Testis (tissue), 3 donors: ENCODE results near the gene PIGM. TPM values are rescaled to one million over a fixed set of nuclear protein-coding genes. Genes with fewer than 3 reads are reported as not detected.

Source experiments
- DNase-seq: peaks from one replicate; pipeline ENCODE4 v3.0.0-alpha.2; 2019
- H3K27ac ChIP-seq, 2 donors: fragments of 200-600 bp; sonication (generic); one replicate each; pipeline ENCODE4 v1.5.1; 2019
- H3K27me3 ChIP-seq: fragments of 200-600 bp; sonication (generic); one replicate; pipeline ENCODE4 v1.5.1; 2019
- H3K36me3 ChIP-seq: fragments of 200-600 bp; sonication (generic); one replicate; pipeline ENCODE4 v1.5.1; 2017; ENCODE audit warnings: low read depth; ENCODE audit errors: missing control alignments
- H3K4me1 ChIP-seq: fragments of 200-600 bp; sonication (generic); one replicate; pipeline ENCODE4 v1.5.1; 2019
- H3K4me3 ChIP-seq, 2 donors: fragments of 200-600 bp; sonication (generic); one replicate each; pipeline ENCODE4 v1.5.1; 2017 to 2019
- H3K9me3 ChIP-seq: fragments of 200-600 bp; sonication (generic); one replicate; pipeline ENCODE4 v1.5.1; 2017
- POLR2A ChIP-seq: fragments of 450-650 bp; IDR thresholded peaks from one replicate; pipeline ENCODE4 v1.6.1; 2017; ENCODE audit warnings: antibody characterized with exemption, mild to moderate bottlenecking, moderate library complexity
- WGBS, 2 donors: methylation state at CpG; one replicate each; pipeline ENCODE4 v1.1.5; 2018; 5-methylcytosine and 5-hydroxymethylcytosine counted together
- intact Hi-C: fragments of 100-400 bp; cut with DNase I; formaldehyde crosslinking; loops from one replicate; pipeline ENCODE4 v1.15.1; 2023; ENCODE audit warnings: low total_unique reads
- polyA plus RNA-seq: library from polyadenylated mRNA; stranded (reverse); fragments of 350-450 nt; fragmentation: Illumina TruSeq; extraction: RNeasy Lipid Tissue Mini Kit (QIAGEN cat#74804); gene quantifications from one replicate; pipeline ENCODE4 v1.2.3, GENCODE V29; 2014; ENCODE audit warnings: low read depth, low replicate concordance; ENCODE audit not compliant: insufficient read depth
- total RNA-seq, 2 donors: library from RNA; depleted of rRNA; stranded (reverse); fragments of >200 nt; gene quantifications; one replicate each; pipeline ENCODE4 v1.2.3, GENCODE V29; 2016
- TF ChIP-seq, protein P1 (sequence below), 3 experiments: fragments of 450-650 bp in 2 of 3; fragments of 200-600 bp in 1 of 3; sonication (generic) in 1 of 3; IDR thresholded peaks; one replicate each; pipeline ENCODE4 v1.5.1; 2016 to 2019; ENCODE audit warnings: antibody characterized with exemption in 3 of 3, mild to moderate bottlenecking in 2 of 3, moderate library complexity in 1 of 3

The PIGM gene
- total and polyA plus RNA-seq, 3 donors from 2014 or later = 5.1 to 9.1 (median 6.5) TPM

GRCh38 chr1:160071289-160071688 is 39.5 kb upstream of the PIGM start:
- no peak for TF ChIP-seq POLR2A
- TF ChIP-seq, protein P1, sequence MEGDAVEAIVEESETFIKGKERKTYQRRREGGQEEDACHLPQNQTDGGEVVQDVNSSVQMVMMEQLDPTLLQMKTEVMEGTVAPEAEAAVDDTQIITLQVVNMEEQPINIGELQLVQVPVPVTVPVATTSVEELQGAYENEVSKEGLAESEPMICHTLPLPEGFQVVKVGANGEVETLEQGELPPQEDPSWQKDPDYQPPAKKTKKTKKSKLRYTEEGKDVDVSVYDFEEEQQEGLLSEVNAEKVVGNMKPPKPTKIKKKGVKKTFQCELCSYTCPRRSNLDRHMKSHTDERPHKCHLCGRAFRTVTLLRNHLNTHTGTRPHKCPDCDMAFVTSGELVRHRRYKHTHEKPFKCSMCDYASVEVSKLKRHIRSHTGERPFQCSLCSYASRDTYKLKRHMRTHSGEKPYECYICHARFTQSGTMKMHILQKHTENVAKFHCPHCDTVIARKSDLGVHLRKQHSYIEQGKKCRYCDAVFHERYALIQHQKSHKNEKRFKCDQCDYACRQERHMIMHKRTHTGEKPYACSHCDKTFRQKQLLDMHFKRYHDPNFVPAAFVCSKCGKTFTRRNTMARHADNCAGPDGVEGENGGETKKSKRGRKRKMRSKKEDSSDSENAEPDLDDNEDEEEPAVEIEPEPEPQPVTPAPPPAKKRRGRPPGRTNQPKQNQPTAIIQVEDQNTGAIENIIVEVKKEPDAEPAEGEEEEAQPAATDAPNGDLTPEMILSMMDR (IDR thresholded peaks at IDR 0.05) = no peak
- DNase-seq = no peak

DNA sequence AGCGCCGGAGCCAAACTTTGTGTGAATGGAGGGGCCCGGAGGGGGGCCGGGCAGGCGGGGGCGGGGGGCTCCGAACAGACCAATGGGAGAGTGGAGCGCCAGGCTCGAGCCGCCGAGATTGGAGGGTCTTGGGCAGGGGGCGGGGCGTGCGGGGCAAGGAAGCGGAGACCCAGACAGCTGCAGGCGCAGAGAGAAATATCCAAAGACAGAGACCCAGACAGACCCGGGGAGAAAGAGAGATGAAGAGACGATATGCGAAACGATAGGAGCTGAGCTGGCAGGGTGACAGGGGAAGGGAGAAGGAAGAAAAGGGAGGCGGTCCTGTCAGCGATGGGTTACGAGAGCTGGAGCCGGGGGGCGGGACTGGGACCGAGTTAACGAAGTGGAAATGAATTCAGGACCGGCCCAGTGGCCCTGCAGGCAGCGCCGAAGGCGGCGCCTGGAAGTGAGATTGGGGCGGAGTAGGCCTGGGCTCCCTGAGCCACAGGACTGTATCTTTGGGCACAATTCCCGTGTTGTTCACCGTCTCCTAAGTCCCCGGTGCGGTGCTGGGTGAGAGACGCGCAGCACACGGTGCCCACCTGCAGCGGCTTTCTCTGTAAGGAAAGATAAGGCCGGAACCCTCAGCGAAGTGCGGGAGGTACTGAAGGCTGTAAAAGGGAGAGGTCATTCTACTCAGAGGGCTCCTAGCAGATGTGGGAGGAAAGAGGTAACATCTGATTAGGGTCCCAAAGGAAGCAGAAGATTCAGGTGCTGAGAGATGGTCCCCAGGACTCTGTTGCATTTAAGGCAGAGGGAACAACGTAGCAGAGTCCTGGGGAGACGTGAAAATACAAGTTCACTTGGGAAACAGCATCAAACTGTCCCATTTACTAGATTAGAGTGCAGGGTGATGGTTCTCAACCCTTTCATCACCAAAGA is 38.7 kb upstream of the PIGM start:
- peak; percentile 84 for DNase-seq
- intact Hi-C loops = no loop called here
- Histone ChIP-seq H3K4me3 (peak overlapping the region; percentile 38 to 50), H3K4me1 (peaks cover 4% of the 10 kb centered on the region), H3K36me3 (no peaks in the 10 kb centered on the region), H3K27ac (no peak overlapping the region), H3K9me3 (no peaks in the 10 kb centered on the region), H3K27me3 (no peaks in the 10 kb centered on the region)
- no peak for TF ChIP-seq POLR2A
- TF ChIP-seq, protein P1 (IDR thresholded peaks at IDR 0.05) = no peak
- 1 to 2% methylated on average over 38 to 39 of the region's 46 CpGs for WGBS, 2 donors

More at GRCh38 chr1:160071289-160071688, 39.5 kb upstream of the PIGM start:
- Histone ChIP-seq H3K9me3 (no peaks in the 10 kb centered on the region), H3K27me3 (no peaks in the 10 kb centered on the region), H3K4me3 (no peak overlapping the region), H3K36me3 (no peaks in the 10 kb centered on the region), H3K4me1 (peaks cover 4% of the 10 kb centered on the region), H3K27ac (no peak overlapping the region)
- intact Hi-C loops = no loop called here
- 83 to 85% methylated on average over 5 of the region's 5 CpGs for WGBS, 2 donors

DNA sequence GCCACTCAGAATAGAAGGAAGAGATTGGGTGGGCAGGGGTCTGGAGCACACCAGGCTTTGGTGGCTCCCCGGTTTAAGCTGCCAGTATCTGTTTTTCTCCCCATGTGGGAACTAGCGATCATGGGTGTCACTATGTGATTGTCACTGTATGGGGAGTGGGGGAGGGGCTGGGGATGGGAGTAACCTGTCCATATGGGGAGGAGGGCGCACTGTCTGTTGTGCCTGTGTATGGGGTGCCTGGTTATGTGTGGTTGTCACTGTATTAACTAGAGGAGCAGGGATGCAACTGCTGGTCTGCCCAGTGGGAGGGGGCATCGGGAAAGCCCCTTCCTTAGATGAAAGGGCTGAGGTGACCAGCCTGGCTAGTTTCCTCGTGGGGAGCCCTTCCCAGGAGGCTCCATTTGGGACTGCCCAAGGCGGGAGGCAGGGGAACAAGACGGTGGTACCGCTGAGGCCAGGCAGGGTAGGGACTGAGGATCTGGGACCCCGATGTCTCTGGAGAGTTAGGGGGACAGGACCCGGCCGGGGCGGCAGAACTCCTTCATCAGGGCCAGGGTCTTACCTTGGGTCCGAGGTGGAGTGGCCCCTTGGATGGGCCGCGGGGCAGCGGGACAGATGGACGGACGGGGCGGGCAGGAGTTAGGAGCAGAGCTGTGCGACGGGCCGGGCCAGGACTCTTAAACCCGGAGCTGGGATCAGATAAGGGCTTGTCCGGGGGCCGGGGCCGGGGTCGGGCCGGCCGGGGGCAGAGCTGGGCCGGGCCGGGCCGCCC is 37.9 kb upstream of the PIGM start, which contains the start of gene KCNJ10:
Gene KCNJ10, minus strand, starts transcription at position 701 of the 772 bp plus-strand sequence. CDS start 27,628 bp downstream, outside the sequence.
- intact Hi-C loops = no loop called here
- TF ChIP-seq, protein P1 (IDR thresholded peaks at IDR 0.05) = no peak
- TF ChIP-seq POLR2A = no peak
- DNase-seq = no peak

GRCh38 chr1:160068225-160068624 is 36.4 kb upstream of the PIGM start:
- H3K27ac ChIP-seq = no peak overlapping the region
- H3K9me3 ChIP-seq = no peaks in the 10 kb centered on the region
- H3K27me3 ChIP-seq = no peaks in the 10 kb centered on the region
- DNase-seq = no peak
- 78 to 80% methylated on average over 4 to 5 of the region's 5 CpGs for WGBS, 2 donors
- H3K4me3 ChIP-seq = no peak overlapping the region
- H3K4me1 ChIP-seq = peaks cover 4% of the 10 kb centered on the region
- intact Hi-C loops = no loop called here
- H3K36me3 ChIP-seq = no peaks in the 10 kb centered on the region
- TF ChIP-seq, protein P1 (IDR thresholded peaks at IDR 0.05) = no peak
- TF ChIP-seq POLR2A = no peak

More for the DNA sequence above, 37.9 kb upstream of the PIGM start, which contains the start of gene KCNJ10:
- Histone ChIP-seq H3K9me3 (no peaks in the 10 kb centered on the region), H3K27ac (no peak within 1 kb of the TSS), H3K4me3 (peak within 1 kb of the TSS; percentile 38 to 50), H3K4me1 (peaks cover 4% of the 10 kb centered on the region), H3K36me3 (no peaks in the 10 kb centered on the region), H3K27me3 (no peaks in the 10 kb centered on the region)
- WGBS, 2 donors = 16 to 22% methylated on average over 9 to 31 of the region's 32 CpGs
